GM19468 (cell line): ENCODE data around the gene NOD1.

Experiments
- ATAC-seq: cut with Tn5 transposase; IDR thresholded peaks from one replicate; pipeline ENCODE4 v1.9.1; 2021; ENCODE audit warnings: mild to moderate bottlenecking, moderate library complexity, moderate number of reproducible peaks; ENCODE audit not compliant: unreplicated experiment; ENCODE audit errors: extremely low read depth

The NOD1 gene

GRCh38 chr7:30450983-30451497, 27.5 kb downstream of the NOD1 start:
- no peak for ATAC-seq

- ATAC-seq: no peak
Measured at GRCh38 chr7:30450240-30450982, 28.2 kb downstream of the NOD1 start.

GRCh38 chr7:30448461-30449189, 30.0 kb downstream of the NOD1 start:
- no peak for ATAC-seq

- ATAC-seq: no peak
Measured at GRCh38 chr7:30447466-30447865, 31.1 kb downstream of the NOD1 start.

- no peak for ATAC-seq
Measured at GRCh38 chr7:30446266-30446665, 32.3 kb downstream of the NOD1 start.

GRCh38 chr7:30445770-30446169, 32.8 kb downstream of the NOD1 start:
- peak; percentile 98 for ATAC-seq

- no peak for ATAC-seq
Measured at GRCh38 chr7:30437823-30438574, 40.6 kb downstream of the NOD1 start.

- ATAC-seq: no peak
Measured at GRCh38 chr7:30436518-30436917, 42.1 kb downstream of the NOD1 start.

GRCh38 chr7:30436046-30436445, 42.5 kb downstream of the NOD1 start:
- ATAC-seq: no peak

- ATAC-seq: peak; percentile 34
Measured at GRCh38 chr7:30434140-30434799, 44.3 kb downstream of the NOD1 start.

GRCh38 chr7:30433506-30433905, 45.1 kb downstream of the NOD1 start:
- no peak for ATAC-seq

- no peak for ATAC-seq
Measured at GRCh38 chr7:30433082-30433481, 45.5 kb downstream of the NOD1 start.

GRCh38 chr7:30430777-30431176, 47.8 kb downstream of the NOD1 start:
- no peak for ATAC-seq

GRCh38 chr7:30430276-30430675, 48.3 kb downstream of the NOD1 start:
- no peak for ATAC-seq

GRCh38 chr7:30429156-30429530, 49.4 kb downstream of the NOD1 start:
- ATAC-seq: no peak

- ATAC-seq: no peak
Measured at GRCh38 chr7:30428246-30429155, 50.1 kb downstream of the NOD1 start.

GRCh38 chr7:30427296-30428070, 51.1 kb downstream of the NOD1 start:
- ATAC-seq: no peak

GRCh38 chr7:30424506-30424905, 54.1 kb downstream of the NOD1 start:
- ATAC-seq: no peak
